ENCODE data around the gene SERINC2. TPM values are rescaled to one million over a fixed set of nuclear protein-coding genes. Genes with fewer than 3 reads are reported as not detected.

SERINC2 gene
- total and polyA plus RNA-seq, 2 of the 4 experiments (the other 2 are of a cell fraction), result 2.0 to 59.5 TPM

GRCh38 chr1:31364561-31365250, 48.3 kb upstream of the SERINC2 start:
- H2AFZ ChIP-seq (replicated peaks; ENCODE audit: low read length, poor library complexity), result no peak overlapping the region
- H3K9ac ChIP-seq (ENCODE audit: low read depth, low read length), result no peak overlapping the region
- no peak overlapping the region for H2AK5ac ChIP-seq (ENCODE audit: low read depth, low read length)
- no peak overlapping the region for H3K4ac ChIP-seq (ENCODE audit: low read depth, low read length)
- no peak for ATAC-seq (ENCODE audit: low read depth)
- H2BK20ac ChIP-seq (ENCODE audit: low read depth, low read length), result no peak overlapping the region
- no peak overlapping the region for H4K91ac ChIP-seq (ENCODE audit: insufficient read depth, low read depth, low read length)
- H2BK5ac ChIP-seq (ENCODE audit: low read depth, low read length, poor library complexity, severe bottlenecking), result no peak overlapping the region
- no peak overlapping the region for H3K56ac ChIP-seq (ENCODE audit: extremely low read depth, insufficient read depth, low read length)
- no peak overlapping the region for H3K27ac ChIP-seq (ENCODE audit: insufficient read depth, low read length)
- peaks cover 18% of the 10 kb centered on the region for H3K36me3 ChIP-seq (ENCODE audit: control insufficient read depth, insufficient read depth, low read length)
- POLR2A ChIA-PET (ENCODE audit: unreplicated experiment), result no interaction called here
- H3K9me1 ChIP-seq (ENCODE audit: insufficient read depth, low read length), result no peaks in the 10 kb centered on the region; the same call in 1 of the 2 replicates
- WGBS, 2 experiments (ENCODE audit: extremely low coverage in 2 of 2, insufficient read length in 1 of 2), result no CpG with 5 or more reads among the region's 3 CpGs
- in situ Hi-C loops (cut with MboI; ENCODE audit: low sequenced_read_pairs) (no loop called here), dilution Hi-C loops (cut with HindIII; ENCODE audit: low sequenced_read_pairs, unreplicated experiment) (no loop called here), intact Hi-C loops (cut with micrococcal nuclease) (no loop called here)
- H4K5ac ChIP-seq (ENCODE audit: low read depth, low read length), result no peak overlapping the region
- no peak overlapping the region for H2BK15ac ChIP-seq (ENCODE audit: low read depth, low read length)
- H3K18ac ChIP-seq (ENCODE audit: low read depth, low read length), result no peak overlapping the region
- no peak overlapping the region for H3K23ac ChIP-seq (ENCODE audit: low read depth, low read length)
- H4K20me1 ChIP-seq (ENCODE audit: insufficient read depth, low read length), result no peaks in the 10 kb centered on the region
- H3K4me2 ChIP-seq (ENCODE audit: low read depth, low read length), result no peak overlapping the region
- H3K4me3 ChIP-seq (ENCODE audit: insufficient read depth, low read depth, low read length), result no peak overlapping the region
- no peak overlapping the region for H2AK9ac ChIP-seq (replicated peaks; ENCODE audit: low read depth, low read length, poor library complexity)
- TF ChIP-seq RAD21 (IDR thresholded peaks at IDR 0.05; ENCODE audit: low read length) (no peak), POLR2A (IDR thresholded peaks at IDR 0.05; ENCODE audit: low read depth, low read length) (no peak), ELK1 (IDR thresholded peaks at IDR 0.05; ENCODE audit: borderline replicate concordance, low read depth, low read length) (no peak), FOS (IDR thresholded peaks at IDR 0.05; ENCODE audit: low read depth, low read length) (no peak), CEBPB (IDR thresholded peaks at IDR 0.05; ENCODE audit: low read depth, low read length) (no peak), MAFK (IDR thresholded peaks at IDR 0.05; ENCODE audit: low read depth, low read length) (no peak), CHD1 (IDR thresholded peaks at IDR 0.05; ENCODE audit: low read depth, low read length) (no peak)
- H2BK120ac ChIP-seq (ENCODE audit: low read depth, low read length), result no peak overlapping the region
- H3K27me3 ChIP-seq (ENCODE audit: control insufficient read depth, insufficient read depth, low read length), result no peaks in the 10 kb centered on the region
- no peak overlapping the region for H4K8ac ChIP-seq (ENCODE audit: low read depth in 2 of 2, low read length in 2 of 2)
- CTCF ChIA-PET, result no interaction called here
- no peaks in the 10 kb centered on the region for H3K4me1 ChIP-seq (ENCODE audit: control insufficient read depth, insufficient read depth, low read length)
- H3K79me1 ChIP-seq (ENCODE audit: low read depth in 1 of 2, low read length in 2 of 2), result no peaks in the 10 kb centered on the region
- no TSS peak for BruUV-seq (replicated peaks)
- no peak for DNase-seq
- H3K14ac ChIP-seq (replicated peaks; ENCODE audit: low read depth, low read length), result no peak overlapping the region
- H3K9me3 ChIP-seq (ENCODE audit: control insufficient read depth, insufficient read depth, low read length), result no peaks in the 10 kb centered on the region

All from IMR-90 (cell line).